ENCODE results near the gene SYAP1. TPM values are rescaled to one million over a fixed set of nuclear protein-coding genes. Genes with fewer than 3 reads are reported as not detected.

SYAP1 gene
- total RNA-seq, 2 donors from 2014 or later: 23.9 to 39.4 TPM

DNA sequence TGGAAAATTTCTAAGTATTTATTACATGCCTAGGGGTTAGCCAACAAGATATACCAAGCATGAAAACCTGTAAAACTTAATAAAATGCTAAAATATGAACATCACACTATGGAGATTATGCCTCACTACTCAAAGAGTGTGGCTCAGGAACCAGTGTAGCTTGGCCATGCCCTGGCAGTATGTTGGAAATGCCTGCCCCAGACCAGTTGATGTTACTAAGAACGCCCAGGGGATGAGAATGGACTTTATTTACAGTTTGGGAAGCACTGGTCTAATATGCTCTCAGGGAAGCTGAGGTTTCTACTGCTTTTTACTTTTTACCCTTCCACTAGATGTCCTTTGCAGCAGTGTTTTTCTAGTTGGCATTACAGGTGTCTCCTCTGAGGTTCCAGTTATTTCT is 43.2 kb downstream of the SYAP1 start:
- no peaks in the 10 kb centered on the region for H3K4me1 ChIP-seq (replicated peaks)
- DNase-seq (ENCODE audit: low spot score): no peak
- H3K27me3 ChIP-seq (replicated peaks; ENCODE audit: insufficient read depth): no peaks in the 10 kb centered on the region
- TF ChIP-seq POLR2A (IDR thresholded peaks at IDR 0.05) (no peak), POLR2AphosphoS5 (IDR thresholded peaks at IDR 0.05) (no peak)
- TF ChIP-seq, protein P1, sequence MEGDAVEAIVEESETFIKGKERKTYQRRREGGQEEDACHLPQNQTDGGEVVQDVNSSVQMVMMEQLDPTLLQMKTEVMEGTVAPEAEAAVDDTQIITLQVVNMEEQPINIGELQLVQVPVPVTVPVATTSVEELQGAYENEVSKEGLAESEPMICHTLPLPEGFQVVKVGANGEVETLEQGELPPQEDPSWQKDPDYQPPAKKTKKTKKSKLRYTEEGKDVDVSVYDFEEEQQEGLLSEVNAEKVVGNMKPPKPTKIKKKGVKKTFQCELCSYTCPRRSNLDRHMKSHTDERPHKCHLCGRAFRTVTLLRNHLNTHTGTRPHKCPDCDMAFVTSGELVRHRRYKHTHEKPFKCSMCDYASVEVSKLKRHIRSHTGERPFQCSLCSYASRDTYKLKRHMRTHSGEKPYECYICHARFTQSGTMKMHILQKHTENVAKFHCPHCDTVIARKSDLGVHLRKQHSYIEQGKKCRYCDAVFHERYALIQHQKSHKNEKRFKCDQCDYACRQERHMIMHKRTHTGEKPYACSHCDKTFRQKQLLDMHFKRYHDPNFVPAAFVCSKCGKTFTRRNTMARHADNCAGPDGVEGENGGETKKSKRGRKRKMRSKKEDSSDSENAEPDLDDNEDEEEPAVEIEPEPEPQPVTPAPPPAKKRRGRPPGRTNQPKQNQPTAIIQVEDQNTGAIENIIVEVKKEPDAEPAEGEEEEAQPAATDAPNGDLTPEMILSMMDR (IDR thresholded peaks at IDR 0.05): no peak
- H3K9me3 ChIP-seq: no peaks in the 10 kb centered on the region
- H3K4me3 ChIP-seq: no peak overlapping the region
- no peak overlapping the region for H3K27ac ChIP-seq
- no peaks in the 10 kb centered on the region for H3K36me3 ChIP-seq
- 86% methylated on average over 1 of the region's 1 CpG for WGBS
- intact Hi-C loops (cut with DNase I): no loop called here

GRCh38 chrX:16765594-16765993 is 46.2 kb downstream of the SYAP1 start:
- Histone ChIP-seq H3K4me3 (no peak overlapping the region), H3K4me1 (replicated peaks) (no peaks in the 10 kb centered on the region), H3K9me3 (no peaks in the 10 kb centered on the region), H3K27me3 (replicated peaks; ENCODE audit: insufficient read depth) (no peaks in the 10 kb centered on the region), H3K27ac (no peak overlapping the region), H3K36me3 (no peaks in the 10 kb centered on the region)
- intact Hi-C loops (cut with DNase I): no loop called here
- 50% methylated on average over 2 of the region's 2 CpGs for WGBS
- TF ChIP-seq POLR2A (IDR thresholded peaks at IDR 0.05) (no peak), POLR2AphosphoS5 (IDR thresholded peaks at IDR 0.05) (no peak)
- TF ChIP-seq, protein P1 (IDR thresholded peaks at IDR 0.05): no peak
- no peak for DNase-seq (ENCODE audit: low spot score)

DNA sequence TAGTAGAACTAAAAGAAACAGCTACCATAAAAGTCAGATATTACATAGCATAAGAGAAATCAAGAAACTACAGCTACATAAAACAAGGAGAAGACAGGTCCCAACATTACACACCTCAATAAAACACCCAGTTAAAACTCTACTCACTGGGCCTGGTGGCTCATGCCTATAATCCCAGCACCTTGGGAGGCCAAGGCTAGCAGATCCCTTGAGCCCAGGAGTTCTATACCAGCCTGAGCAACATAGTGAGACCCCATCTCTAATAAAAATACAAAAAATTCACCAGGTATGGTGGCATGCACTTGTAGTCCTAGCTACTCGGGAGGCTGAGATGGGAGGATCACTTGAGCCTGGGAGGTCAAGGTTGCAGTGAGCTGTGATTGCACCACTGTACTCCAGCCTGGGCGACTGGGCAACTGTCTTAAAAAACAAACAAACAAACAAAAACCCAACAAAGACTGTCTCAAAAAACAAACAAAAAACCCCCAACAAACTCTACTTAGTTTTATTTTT is 51.6 kb downstream of the SYAP1 start:
- no peaks in the 10 kb centered on the region for H3K9me3 ChIP-seq
- TF ChIP-seq POLR2A (IDR thresholded peaks at IDR 0.05): no peak
- no peak for TF ChIP-seq POLR2AphosphoS5 (IDR thresholded peaks at IDR 0.05)
- TF ChIP-seq, protein P1 (IDR thresholded peaks at IDR 0.05): no peak
- DNase-seq (ENCODE audit: low spot score): no peak
- H3K4me3 ChIP-seq: no peak overlapping the region
- no peaks in the 10 kb centered on the region for H3K4me1 ChIP-seq (replicated peaks)
- 87% methylated on average over 2 of the region's 2 CpGs for WGBS
- H3K36me3 ChIP-seq: no peaks in the 10 kb centered on the region
- intact Hi-C loops (cut with DNase I): no loop called here
- no peaks in the 10 kb centered on the region for H3K27me3 ChIP-seq (replicated peaks; ENCODE audit: insufficient read depth)
- no peak overlapping the region for H3K27ac ChIP-seq

- no peak for DNase-seq (ENCODE audit: low spot score)
- H3K27me3 ChIP-seq (replicated peaks; ENCODE audit: insufficient read depth): no peaks in the 10 kb centered on the region
- no peaks in the 10 kb centered on the region for H3K36me3 ChIP-seq
- no peak overlapping the region for H3K4me3 ChIP-seq
- WGBS: 60% methylated on average over 16 of the region's 16 CpGs
- intact Hi-C loops (cut with DNase I): no loop called here
- no peak overlapping the region for H3K27ac ChIP-seq
- H3K9me3 ChIP-seq: no peaks in the 10 kb centered on the region
- no peaks in the 10 kb centered on the region for H3K4me1 ChIP-seq (replicated peaks)
- no peak for TF ChIP-seq POLR2AphosphoS5 (IDR thresholded peaks at IDR 0.05)
These were observed 52.3 kb downstream of the SYAP1 start for GRCh38 chrX:16771483-16772398.

- intact Hi-C loops (cut with DNase I): no loop called here
- Histone ChIP-seq H3K9me3 (no peaks in the 10 kb centered on the region), H3K27ac (no peak overlapping the region), H3K36me3 (no peaks in the 10 kb centered on the region), H3K4me3 (no peak overlapping the region), H3K27me3 (replicated peaks; ENCODE audit: insufficient read depth) (no peaks in the 10 kb centered on the region), H3K4me1 (replicated peaks) (no peaks in the 10 kb centered on the region)
- no peak for DNase-seq (ENCODE audit: low spot score)
- 97% methylated on average over 6 of the region's 6 CpGs for WGBS
- TF ChIP-seq, protein P1 (IDR thresholded peaks at IDR 0.05): no peak
- no peak for TF ChIP-seq POLR2AphosphoS5 (IDR thresholded peaks at IDR 0.05)
- no peak for TF ChIP-seq POLR2A (IDR thresholded peaks at IDR 0.05)
These were observed 53.0 kb downstream of the SYAP1 start for GRCh38 chrX:16772460-16772859.
